CD4-positive, alpha-beta T cell treated with Interleukin-12 subunit alpha and Interleukin-12 subunit beta, for 1 hour (primary cell): Measurements from ENCODE around the gene POLDIP2.
A peak's percentile ranks its signal among the peaks of the same experiment; 100 is the strongest.

ENCODE experiments used
- DNase-seq: peaks from one replicate; pipeline ENCODE4 v3.0.0-alpha.2; 2020

The POLDIP2 gene

GRCh38 chr17:28335201-28335958, 21.9 kb downstream of the POLDIP2 start, which contains the start of the genes IFT20 and TNFAIP1:
TSS of gene IFT20 (minus strand) at chr17:28335472. CDS start at chr17:28331985, 3,487 bp downstream.
TSS of gene TNFAIP1 (plus strand) at chr17:28335761. CDS start at chr17:28339522, 3,761 bp downstream.
- peak; percentile 99 for DNase-seq

- no peak for DNase-seq
Measured at GRCh38 chr17:28334666-28335200, 22.6 kb downstream of the POLDIP2 start.

- DNase-seq = no peak
Measured at GRCh38 chr17:28334171-28334570, 23.2 kb downstream of the POLDIP2 start.

GRCh38 chr17:28333083-28333746, 24.1 kb downstream of the POLDIP2 start:
- no peak for DNase-seq

GRCh38 chr17:28331891-28332420, 25.4 kb downstream of the POLDIP2 start:
- DNase-seq = no peak

- no peak for DNase-seq
Measured at GRCh38 chr17:28330671-28331070, 26.7 kb downstream of the POLDIP2 start.

- no peak for DNase-seq
Measured at GRCh38 chr17:28328325-28328724, 29.0 kb downstream of the POLDIP2 start.

- no peak for DNase-seq
Measured at GRCh38 chr17:28327709-28328108, 29.6 kb downstream of the POLDIP2 start.

GRCh38 chr17:28327031-28327607, 30.2 kb downstream of the POLDIP2 start:
- DNase-seq = no peak

GRCh38 chr17:28326114-28326513, 31.2 kb downstream of the POLDIP2 start:
- no peak for DNase-seq

- DNase-seq = no peak
Measured at GRCh38 chr17:28325211-28325610, 32.1 kb downstream of the POLDIP2 start.

GRCh38 chr17:28324781-28325180, 32.5 kb downstream of the POLDIP2 start:
- DNase-seq = no peak

GRCh38 chr17:28324267-28324745, 33.0 kb downstream of the POLDIP2 start:
- no peak for DNase-seq

- no peak for DNase-seq
Measured at GRCh38 chr17:28320215-28321061, 36.9 kb downstream of the POLDIP2 start.

GRCh38 chr17:28319598-28319935, 37.8 kb downstream of the POLDIP2 start:
- no peak for DNase-seq

- peak; percentile 95 for DNase-seq
Measured at GRCh38 chr17:28318759-28319597, 38.3 kb downstream of the POLDIP2 start, which contains the start of gene TMEM97. TSS of gene TMEM97 (plus strand) at chr17:28319200. CDS start at chr17:28319240, 40 bp downstream.

GRCh38 chr17:28317966-28318758, 39.2 kb downstream of the POLDIP2 start:
- no peak for DNase-seq

- DNase-seq = no peak
Measured at GRCh38 chr17:28317099-28317965, 40.0 kb downstream of the POLDIP2 start.
